Spleen (tissue), 7 donors: ENCODE data around the gene BSN.

Experiments
- POLR2A ChIP-seq, 3 donors: fragments of 450-650 bp; IDR thresholded peaks; one replicate each; pipeline ENCODE4 v1.5.1; 2017; ENCODE audit warnings: antibody characterized with exemption in 3 of 3, mild to moderate bottlenecking in 1 of 3
- POLR2AphosphoS5 ChIP-seq, 3 donors: sonication (generic); formaldehyde crosslinking; IDR thresholded peaks; one replicate each; pipeline ENCODE4 v1.5.1; 2017; ENCODE audit warnings: antibody characterized with exemption in 3 of 3
- TF ChIP-seq, protein P1 (sequence below), 11 experiments: fragments of 200-600 bp in 7 of 11; fragments of 450-650 bp in 4 of 11; sonication (generic) in 4 of 11; IDR thresholded peaks in 8 of 11; conservative IDR thresholded peaks in 3 of 11; 1 replicate in 7 of 11; 2 replicates in 4 of 11; pipeline versions ENCODE4 v1.4.0 to v1.8.0; 2016 to 2021; ENCODE audit warnings: antibody characterized with exemption in 11 of 11, inconsistent platforms in 4 of 11, mild to moderate bottlenecking in 1 of 11
- donor health status: DM: no; HTN: no; CAD: no; lungs with moderate emphysema.
- donor health status: DM: no; HTN: no; CAD: no.
- donor health status: DM: no; HTN: no; CAD: no.

DNA sequence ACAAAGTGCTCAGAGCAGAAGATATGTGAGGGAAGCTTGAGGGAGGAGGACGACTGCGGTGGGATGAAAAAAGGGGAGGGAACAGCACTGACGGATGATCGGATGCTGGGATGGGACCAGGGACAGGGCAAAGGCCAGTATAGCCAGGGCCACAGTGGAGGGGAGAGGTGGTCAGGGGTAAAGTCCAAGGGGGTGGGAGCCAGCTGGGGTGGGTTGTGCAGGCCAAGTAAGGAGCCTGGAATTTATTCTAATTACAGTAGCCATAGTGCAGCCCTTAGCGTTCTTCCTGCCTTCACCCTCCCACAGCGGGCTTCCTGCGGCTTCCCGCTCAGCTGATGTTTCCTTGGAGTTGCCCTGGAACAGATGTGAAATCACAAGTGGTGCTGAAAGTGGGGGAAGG lies 112.3 kb downstream of the BSN start:
- TF ChIP-seq POLR2AphosphoS5 (IDR thresholded peaks at IDR 0.05) (no peak), POLR2A (IDR thresholded peaks at IDR 0.05) (no peak)
- TF ChIP-seq, protein P1, sequence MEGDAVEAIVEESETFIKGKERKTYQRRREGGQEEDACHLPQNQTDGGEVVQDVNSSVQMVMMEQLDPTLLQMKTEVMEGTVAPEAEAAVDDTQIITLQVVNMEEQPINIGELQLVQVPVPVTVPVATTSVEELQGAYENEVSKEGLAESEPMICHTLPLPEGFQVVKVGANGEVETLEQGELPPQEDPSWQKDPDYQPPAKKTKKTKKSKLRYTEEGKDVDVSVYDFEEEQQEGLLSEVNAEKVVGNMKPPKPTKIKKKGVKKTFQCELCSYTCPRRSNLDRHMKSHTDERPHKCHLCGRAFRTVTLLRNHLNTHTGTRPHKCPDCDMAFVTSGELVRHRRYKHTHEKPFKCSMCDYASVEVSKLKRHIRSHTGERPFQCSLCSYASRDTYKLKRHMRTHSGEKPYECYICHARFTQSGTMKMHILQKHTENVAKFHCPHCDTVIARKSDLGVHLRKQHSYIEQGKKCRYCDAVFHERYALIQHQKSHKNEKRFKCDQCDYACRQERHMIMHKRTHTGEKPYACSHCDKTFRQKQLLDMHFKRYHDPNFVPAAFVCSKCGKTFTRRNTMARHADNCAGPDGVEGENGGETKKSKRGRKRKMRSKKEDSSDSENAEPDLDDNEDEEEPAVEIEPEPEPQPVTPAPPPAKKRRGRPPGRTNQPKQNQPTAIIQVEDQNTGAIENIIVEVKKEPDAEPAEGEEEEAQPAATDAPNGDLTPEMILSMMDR (IDR thresholded peaks at IDR 0.05 in 8 of 11, conservative IDR thresholded peaks at IDR 0.05 in 3 of 11), result no peak
